ENCODE measurements around the gene CARMIL1.

The CARMIL1 gene

DNA sequence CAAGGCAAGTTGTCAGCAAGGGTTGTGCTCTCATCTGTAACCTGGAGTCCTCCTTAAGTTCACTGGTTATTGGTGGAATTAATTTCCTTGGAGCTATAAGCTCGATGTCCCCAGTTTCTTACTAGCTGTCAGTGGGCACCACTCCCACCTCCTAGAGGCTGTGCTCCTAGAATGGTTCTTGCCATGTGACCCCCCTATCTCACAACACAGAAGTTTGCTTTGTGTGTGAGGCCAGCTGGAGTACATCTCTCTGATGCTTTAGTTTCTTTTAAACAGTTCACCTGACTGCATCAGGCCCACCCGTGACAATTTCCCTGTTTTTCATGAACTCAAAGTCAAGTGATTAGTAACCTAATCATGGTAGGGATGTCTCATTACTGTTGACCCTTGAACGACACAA lies 193.7 kb downstream of the CARMIL1 start:
- DNase-seq (ENCODE audit: low read depth, low spot score), result no peak

DNA sequence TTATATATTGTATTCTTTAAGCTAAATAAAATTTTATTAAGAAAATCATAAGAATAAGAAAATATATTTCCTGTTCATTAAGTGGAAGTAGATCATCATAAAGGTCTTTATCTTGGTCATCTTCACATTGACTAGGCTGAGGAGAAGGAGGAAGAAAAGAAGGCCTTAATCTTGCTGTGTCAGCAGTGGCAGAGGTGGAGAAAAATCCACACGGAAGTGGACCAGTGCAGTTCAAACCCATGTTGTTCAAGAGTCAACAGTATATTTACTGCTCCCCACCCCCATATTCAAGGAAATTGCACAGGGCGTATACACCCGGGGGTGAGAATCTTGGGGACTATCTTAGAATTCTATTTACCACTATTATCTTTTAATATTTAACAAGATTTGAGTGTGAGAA lies 194.3 kb downstream of the CARMIL1 start:
- DNase-seq (ENCODE audit: low read depth, low spot score), result no peak

DNA sequence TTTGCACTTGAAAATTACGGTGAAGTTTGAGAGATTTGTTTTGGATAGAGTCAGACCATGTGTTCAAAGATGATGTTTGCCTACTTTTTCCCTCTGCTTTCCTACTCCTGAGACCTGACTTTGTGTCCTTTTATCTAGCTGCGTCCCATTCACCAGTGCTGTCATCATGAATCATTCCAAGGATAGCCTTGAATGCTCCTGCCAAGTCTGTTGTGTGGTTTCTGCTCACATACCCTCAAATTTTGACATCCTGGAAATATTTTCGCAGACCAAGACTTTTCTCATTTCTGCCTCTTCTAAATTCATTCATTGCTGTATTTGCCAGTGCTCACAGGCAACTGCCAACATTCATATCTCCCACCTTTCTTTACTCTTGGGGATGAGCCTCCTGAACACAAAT lies 197.0 kb downstream of the CARMIL1 start:
- DNase-seq (ENCODE audit: low read depth, low spot score), result no peak

- DNase-seq (ENCODE audit: low read depth, low spot score), result no peak
Observed at GRCh38 chr6:25477006-25477590, 197.9 kb downstream of the CARMIL1 start.

GRCh38 chr6:25478973-25479372 lies 199.8 kb downstream of the CARMIL1 start:
- DNase-seq (ENCODE audit: low read depth, low spot score), result no peak

GRCh38 chr6:25481267-25481666 lies 202.1 kb downstream of the CARMIL1 start:
- DNase-seq (ENCODE audit: low read depth, low spot score), result no peak

- DNase-seq (ENCODE audit: low read depth, low spot score), result no peak
Observed at GRCh38 chr6:25482996-25483395, 203.8 kb downstream of the CARMIL1 start.

DNA sequence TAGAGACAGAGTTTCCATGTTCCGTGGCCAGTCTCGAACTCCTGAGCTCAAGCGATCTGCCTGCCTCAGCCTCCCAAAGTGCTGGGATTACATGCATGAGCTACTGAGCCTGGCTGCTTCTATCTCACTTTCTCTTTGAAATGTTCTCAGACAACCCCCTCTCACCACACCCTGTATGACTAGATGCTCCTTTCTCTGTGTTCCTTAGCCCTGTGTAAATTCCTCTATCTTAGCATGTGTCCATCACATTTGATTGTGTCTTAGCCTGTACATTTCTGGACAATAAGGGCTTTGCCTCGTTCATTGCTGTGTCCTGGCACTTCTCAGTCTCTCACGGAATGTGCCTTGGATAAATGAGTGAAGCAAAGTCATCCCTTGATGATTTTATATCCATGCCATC lies 204.8 kb downstream of the CARMIL1 start:
- no peak for DNase-seq (ENCODE audit: low read depth, low spot score)

GRCh38 chr6:25484900-25485299 lies 205.7 kb downstream of the CARMIL1 start:
- DNase-seq (ENCODE audit: low read depth, low spot score), result no peak

- DNase-seq (ENCODE audit: low read depth, low spot score), result no peak
Observed at GRCh38 chr6:25485821-25486534, 206.8 kb downstream of the CARMIL1 start.

DNA sequence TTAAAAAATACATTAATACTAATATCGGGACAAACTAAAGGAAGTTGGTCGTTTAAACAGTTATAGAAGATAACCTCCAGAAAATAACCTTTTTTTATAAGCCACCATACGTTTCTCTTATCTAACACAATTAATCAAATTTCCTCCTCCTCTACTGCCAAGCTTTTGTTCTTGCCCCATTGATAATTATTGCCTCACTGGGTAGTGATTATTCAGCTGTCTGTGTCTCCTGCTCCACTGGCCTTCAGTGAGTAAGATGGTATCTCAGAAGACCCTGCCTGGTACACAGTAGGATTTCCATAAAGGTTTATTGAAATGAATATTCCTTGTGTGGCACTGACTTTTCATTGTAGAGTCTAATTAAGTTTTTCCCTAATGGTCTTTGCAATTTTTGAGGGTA lies 207.4 kb downstream of the CARMIL1 start:
- DNase-seq (ENCODE audit: low read depth, low spot score), result no peak

DNA sequence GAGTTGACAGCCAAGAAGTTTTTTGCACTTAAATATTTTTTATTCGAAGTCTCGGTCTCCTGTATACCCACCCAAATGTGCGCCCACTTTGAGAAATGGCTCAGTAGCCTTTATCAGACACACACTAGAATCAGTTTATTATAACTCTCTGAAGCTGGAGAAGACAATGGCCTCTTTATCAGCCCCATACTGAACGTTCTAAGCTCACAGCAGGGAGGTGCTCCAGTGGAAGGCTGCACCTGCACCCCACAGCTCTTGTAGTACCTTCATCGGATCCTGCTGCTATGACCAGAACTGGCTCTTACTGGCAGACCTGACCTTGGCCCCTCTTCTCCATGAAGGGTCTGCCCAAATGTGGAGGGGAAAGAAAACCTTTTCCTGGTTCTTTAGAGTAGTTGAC lies 207.8 kb downstream of the CARMIL1 start:
- no peak for DNase-seq (ENCODE audit: low read depth, low spot score)

DNA sequence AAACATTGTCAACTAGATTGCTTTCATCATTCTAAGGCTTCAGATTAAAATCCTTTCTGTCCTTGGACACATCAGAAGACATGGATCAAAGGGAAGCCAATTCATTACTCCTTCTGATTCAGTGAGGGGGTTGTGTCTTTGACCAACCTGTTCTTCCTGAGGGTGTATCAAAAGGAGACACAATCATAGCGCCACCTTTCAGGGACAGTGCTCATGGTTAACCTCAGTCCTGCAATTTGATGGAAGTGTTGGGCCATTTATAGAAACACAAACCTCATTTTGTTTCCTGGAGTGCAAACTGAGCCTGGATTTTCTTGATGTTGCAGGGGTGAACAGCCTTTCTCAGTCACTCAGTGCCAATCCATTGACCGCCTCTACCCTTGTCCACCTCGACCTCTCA lies 209.0 kb downstream of the CARMIL1 start:
- DNase-seq (ENCODE audit: low read depth, low spot score), result no peak

GRCh38 chr6:25489399-25489798 lies 210.2 kb downstream of the CARMIL1 start:
- DNase-seq (ENCODE audit: low read depth, low spot score), result no peak

- peak; percentile 89 for DNase-seq (ENCODE audit: low read depth, low spot score)
Observed at GRCh38 chr6:25490018-25490801, 211.0 kb downstream of the CARMIL1 start.

DNA sequence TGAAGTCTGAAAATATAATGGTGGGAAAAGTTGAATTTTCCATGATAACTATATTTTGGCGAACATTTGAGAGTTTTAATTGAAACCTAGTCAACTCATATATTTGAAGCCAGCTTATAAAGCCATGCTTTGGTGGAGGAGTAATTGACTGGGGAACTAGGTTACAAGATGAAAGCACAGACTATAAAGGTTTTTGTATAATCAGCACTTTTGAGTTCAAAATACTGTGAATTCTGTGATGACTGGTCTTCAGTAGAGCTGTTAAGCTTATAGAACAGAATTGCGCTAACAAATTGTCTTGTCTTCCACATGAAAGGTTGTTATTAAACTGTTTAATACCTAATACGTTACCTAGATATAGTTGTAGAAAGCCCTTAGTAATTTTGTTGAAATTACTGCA lies 213.8 kb downstream of the CARMIL1 start:
- no peak for DNase-seq (ENCODE audit: low read depth, low spot score)

DNA sequence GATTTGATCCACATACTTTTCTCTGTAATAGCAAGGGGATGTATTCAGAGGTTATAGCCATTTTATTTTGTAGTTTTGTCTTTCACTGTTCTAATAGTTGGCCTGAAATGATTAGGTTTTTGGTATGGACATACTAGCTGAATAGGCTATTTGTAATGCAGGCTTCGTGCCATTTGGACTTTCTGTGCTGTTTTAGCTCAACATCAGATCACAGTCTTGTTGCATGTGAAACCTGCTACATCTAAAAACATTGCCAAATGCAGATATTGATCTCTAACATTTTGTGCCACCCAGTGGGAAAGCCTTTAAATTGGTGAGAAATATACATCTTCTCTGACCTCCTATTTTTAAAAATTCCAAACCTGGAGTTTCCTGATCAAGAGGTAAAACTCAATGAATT lies 215.3 kb downstream of the CARMIL1 start:
- no peak for DNase-seq (ENCODE audit: low read depth, low spot score)

- no peak for DNase-seq (ENCODE audit: low read depth, low spot score)
Observed at GRCh38 chr6:25497383-25498040, 218.3 kb downstream of the CARMIL1 start.

DNA sequence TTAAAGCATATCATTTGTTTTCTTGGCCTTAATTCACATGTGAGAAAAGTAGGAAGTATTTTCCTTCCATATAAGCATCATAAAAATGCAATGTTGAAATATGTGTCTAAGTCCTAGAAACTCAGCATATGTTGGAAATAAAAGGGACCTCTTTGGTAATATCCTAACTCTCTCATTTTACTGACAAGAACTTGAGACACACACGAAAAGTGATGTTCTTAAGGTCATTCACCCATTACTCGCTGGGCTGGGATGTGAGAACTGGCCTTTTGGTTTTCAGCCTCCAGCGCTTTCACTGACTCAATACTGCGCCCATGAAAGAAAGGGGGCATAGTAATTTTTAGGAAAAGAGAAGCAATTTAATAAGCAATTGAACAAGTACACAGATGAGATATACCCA lies 219.3 kb downstream of the CARMIL1 start:
- DNase-seq (ENCODE audit: low read depth, low spot score), result no peak

- peak; percentile 21 for DNase-seq (ENCODE audit: low read depth, low spot score)
Observed at GRCh38 chr6:25499615-25500235, 220.6 kb downstream of the CARMIL1 start.

- no peak for DNase-seq (ENCODE audit: low read depth, low spot score)
Observed at GRCh38 chr6:25503686-25504085, 224.5 kb downstream of the CARMIL1 start.

DNA sequence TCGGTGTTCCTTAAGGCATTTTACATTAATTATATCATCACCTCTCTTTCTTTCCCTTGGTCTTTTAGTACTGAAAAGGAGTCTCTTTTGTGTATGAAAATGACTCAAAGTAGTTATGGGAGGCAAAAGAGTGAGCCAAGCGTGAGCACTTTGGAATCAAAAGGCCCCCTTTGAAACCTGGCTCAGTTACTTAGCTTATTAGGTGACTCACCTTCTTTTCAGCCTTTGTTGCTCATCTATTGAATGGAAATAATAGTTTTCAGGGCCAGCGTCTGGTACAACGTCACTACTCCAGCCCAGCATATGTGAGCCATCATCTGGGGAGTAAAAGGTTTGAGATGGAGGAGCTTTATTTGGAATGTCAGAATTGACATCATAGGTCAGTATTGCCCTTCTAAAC lies 225.5 kb downstream of the CARMIL1 start:
- no peak for DNase-seq (ENCODE audit: low read depth, low spot score)

Data from ELF-1 (cell line).